NCI-H2196 treated with DMSO at 0.1 percent for 48 hours (cell line): ENCODE measurements around the gene GDF2.

Experiments
- DNase-seq: peaks from one replicate; lab custom pipeline; 2025; ENCODE audit not compliant: unreplicated experiment; lab: John Stamatoyannopoulos, UW

The GDF2 gene

DNA sequence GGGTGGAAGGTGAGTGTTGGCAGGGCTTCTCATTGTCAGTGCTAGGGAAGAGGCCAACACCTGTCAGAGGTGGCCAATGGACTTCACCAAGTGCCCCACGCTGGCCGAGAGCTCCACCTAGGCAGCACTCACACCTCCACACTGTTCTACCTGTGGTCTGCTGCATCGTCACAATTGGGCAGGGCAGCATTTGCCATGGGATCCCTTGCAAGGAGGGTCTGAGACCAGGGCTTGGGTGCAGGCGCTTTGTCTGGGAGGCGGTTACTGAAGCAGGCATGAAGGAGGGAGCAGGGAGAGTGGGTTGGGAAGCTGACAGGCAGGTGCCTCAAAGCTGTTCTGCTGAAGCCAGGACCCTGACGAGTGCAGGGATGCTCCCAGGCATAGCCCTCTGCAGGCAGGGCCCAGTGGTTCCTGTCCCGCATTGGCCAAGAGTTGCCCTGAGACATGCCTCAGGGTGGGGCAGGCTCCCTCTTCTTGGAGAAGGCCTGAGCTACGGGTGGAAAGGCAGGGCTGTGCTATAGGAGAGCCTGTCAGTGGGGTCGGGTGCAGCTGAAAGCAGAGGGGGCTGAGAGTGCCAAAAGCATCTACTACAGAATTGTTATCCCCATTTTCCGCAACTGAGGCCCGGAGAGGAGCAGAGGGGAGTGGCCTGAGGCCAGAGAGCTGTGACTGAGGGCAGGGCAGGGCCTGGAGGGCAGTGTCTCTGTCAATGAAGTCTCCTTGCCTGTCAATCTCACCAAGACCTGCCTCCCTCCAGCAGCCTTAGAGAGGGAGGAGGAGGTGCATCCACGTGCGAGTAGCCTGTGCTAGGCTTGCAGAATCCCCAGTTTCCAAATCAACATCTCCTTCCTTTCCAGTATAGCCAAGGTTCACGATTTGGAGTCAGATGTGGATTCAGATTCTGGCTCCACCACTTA lies 29.9 kb downstream of the GDF2 start:
- DNase-seq: no peak

- DNase-seq: no peak
Observed at GRCh38 chr10:47353351-47353750, 31.1 kb downstream of the GDF2 start.

GRCh38 chr10:47354165-47354564 lies 31.9 kb downstream of the GDF2 start:
- DNase-seq: no peak

GRCh38 chr10:47354900-47355299 lies 32.6 kb downstream of the GDF2 start:
- no peak for DNase-seq

DNA sequence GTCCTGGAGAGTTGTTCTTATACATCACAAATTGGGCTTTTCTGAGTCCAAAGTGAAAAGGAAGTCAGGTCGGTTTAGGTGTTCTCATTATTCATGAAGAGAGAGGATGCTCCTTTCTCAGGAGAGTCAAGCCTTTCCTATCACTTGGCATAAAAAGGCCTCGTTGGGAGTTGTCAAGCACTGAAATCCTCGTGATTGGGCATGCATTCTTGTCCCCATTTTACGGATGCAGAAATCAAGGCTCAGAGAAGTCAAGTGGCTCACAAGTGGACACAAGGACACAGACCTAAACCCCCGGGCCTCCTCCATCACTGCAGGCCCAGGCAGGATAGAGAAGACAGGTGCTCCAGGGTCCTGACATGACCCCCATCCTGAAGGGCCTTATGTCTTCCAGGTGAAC lies 34.5 kb downstream of the GDF2 start:
- DNase-seq: no peak

GRCh38 chr10:47357131-47357582 lies 34.9 kb downstream of the GDF2 start:
- DNase-seq: no peak

GRCh38 chr10:47357911-47358310 lies 35.7 kb downstream of the GDF2 start:
- no peak for DNase-seq

DNA sequence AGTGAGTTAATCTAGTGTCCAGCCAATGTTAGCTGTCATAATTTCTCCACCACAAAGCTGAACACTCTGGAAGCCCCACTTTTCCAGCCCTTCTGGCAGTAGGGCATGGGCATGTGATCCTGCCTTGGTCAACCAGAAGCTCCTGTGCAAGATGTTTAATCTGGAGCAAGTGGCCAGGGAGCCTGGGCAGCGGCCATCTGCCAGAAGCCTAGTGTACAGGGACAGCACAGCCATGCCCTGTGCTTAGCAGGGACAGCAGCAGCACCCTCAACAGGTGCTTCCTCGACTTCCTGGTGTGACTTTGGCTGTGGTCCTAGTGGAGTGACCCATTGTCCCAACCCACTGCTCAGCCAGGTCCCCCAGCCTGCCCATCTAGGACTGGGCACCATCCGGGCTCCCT lies 36.2 kb downstream of the GDF2 start:
- DNase-seq: no peak

DNA sequence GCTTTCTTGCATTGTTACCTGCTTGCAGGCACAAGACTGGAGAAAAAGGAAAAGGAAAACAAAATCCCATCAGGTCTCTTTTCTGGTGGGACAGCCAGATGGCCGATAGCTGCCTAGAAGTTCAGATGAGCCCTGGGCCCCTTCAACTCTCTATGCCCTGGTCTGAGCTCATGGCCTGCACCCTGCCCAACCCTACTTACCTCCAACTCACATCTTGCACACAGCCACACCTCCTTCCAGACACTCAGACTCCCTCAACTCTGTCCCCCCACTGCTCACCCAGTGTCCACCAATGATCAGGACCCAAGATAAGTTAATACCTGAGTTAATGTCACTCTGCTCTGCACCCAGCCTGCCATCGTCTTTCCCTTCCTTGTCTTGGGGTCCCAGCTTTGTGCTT lies 36.8 kb downstream of the GDF2 start:
- no peak for DNase-seq

- DNase-seq: no peak
Observed at GRCh38 chr10:47359626-47360418, 37.6 kb downstream of the GDF2 start.

DNA sequence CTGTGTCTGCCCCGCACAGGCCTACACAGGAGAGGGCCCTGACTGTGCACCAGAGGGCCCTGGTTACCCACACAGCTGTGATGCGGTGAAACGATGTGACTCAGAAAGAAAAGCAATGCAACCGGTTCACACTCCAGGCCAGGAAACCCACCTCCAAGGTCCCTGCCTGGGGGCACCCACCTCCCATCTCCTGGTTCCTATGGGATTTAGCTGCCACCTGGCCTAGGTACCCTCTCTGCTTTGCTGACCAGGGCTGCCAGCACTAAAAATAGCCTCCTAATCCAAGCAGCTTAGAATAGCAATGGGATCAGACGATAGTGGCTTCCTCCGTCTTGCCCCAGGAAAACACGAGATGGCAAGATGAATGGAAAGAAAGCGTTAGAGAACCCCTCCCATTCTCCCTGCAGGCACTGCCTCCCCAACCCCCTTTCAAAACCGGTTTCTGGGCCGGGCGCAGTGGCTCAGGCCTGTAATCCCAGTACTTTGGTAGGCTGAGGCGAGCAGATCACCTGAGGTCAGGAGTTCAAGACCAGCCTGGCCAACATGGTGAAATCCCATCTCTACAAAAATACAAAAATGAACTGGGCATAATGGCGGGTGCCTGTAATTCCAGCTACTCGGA lies 38.3 kb downstream of the GDF2 start:
- DNase-seq: no peak

DNA sequence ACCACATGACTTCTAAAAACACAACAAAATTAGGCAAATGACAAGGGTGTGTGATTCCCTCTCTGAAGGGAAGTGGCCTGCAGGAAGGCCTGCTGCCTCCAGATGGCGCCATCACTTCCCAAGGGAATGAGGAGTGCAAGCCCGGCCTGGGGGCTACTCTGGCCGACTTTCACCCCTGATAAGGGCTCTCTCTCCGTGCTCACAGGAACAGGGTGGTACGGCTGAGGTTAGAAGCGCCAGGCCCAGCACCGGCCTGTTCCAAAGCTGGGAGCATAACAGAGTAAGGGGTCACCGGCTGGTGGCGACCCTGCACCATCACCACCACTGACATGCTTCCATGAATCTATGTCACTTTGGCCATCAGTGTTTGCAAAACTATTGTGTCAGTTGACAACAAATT lies 39.0 kb downstream of the GDF2 start:
- no peak for DNase-seq

DNA sequence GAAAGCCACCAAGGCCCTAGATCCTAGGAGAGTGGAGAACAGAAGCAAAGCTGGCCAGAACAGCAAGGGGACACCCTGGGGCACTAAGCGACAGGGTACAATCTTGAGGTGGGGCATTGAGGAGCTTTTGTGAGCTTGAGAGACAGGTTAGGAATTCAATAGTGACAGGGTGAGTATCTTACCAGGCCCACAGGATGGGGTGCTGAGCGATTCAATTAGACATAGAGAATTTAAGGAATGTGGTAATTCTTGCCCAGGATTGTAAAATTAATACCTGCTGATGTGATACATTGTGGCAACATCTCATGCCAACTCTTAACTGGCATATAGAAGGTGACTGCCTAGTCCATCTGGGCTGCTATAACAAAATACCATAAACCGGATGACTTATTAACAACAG lies 39.9 kb downstream of the GDF2 start:
- DNase-seq: no peak

GRCh38 chr10:47363781-47364180 lies 41.5 kb downstream of the GDF2 start:
- DNase-seq: no peak

- DNase-seq: peak; percentile 17
Observed at GRCh38 chr10:47364366-47364765, 42.1 kb downstream of the GDF2 start.

DNA sequence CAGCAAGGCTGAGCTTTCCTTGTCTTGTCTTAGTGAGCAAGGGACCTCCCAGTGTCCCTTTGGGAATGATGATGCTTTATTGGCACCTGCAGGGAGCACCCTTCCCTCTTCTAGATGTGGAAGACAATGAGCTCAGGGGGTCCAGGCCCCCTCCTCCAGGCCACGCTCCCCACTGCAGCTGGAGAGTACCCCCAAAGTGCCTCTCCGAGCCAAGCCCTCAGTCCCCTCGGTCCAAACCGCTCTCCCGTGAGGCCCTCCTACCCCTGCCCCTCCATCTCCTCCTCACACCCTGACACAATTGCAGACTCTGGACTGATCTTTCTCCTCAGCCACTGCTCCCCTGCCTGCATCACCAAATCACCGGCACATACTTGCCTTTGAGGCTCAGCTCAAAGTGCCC lies 42.7 kb downstream of the GDF2 start:
- no peak for DNase-seq

- DNase-seq: no peak
Observed at GRCh38 chr10:47365431-47366180, 43.4 kb downstream of the GDF2 start.

DNA sequence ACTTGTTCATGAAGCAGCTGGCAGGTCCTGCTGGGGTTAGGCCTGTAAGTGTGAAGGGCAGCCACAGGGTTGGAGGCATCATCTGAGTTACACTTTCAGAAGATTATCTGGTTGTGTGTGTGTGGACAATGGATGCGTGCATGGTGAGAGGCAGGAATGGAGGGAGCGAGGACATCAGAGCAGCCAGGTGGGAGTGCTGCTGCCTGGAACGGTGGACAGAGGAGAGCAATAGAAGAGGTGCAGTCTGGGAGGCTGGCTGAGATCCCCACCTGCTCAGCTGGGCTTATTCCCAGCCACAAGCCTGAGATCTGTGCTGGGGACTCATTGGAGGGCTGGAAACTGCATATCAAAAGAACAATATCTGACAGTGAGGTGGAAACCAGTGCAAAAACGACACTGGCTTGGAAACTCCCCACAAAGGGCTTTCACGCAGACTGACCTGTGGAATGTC lies 44.0 kb downstream of the GDF2 start:
- no peak for DNase-seq

DNA sequence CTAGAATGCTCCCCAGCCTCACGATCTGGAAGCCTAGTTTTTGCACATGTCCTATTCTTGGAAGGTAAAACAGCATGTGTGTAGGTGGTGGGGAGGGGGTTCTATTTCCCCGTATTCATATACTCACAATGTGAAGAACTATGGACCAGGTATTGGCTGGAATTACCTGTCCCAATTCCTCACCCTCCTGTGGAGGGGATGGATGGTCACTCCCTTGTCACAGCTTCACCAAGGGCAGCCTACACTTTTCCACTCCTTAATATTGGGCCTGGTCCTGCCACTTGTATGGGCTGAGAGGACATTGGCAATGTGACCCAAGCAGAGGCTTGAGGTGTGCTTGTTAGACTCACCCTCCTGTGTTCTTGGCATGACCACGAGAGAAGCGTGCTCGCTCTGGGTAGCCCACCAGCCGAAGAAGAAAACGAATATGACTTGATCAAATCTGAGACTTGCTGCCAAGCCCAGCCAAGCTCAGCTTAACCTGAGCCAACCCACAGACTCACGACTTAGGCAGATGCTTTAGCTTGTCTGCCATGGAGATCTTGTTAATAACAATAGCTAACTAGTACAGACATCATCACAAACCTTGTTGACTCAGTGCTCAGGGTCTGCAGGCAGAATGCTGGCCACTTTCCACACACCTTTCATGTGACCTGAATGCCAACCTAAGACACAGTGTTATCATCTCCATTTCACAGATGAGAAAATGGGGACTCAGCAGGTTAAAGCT lies 44.6 kb downstream of the GDF2 start:
- no peak for DNase-seq

GRCh38 chr10:47367646-47368045 lies 45.4 kb downstream of the GDF2 start:
- no peak for DNase-seq
